Mucosa of descending colon (tissue), 3 donors: ENCODE results near the gene PPFIA1. TPM values are rescaled to one million over a fixed set of nuclear protein-coding genes. Genes with fewer than 3 reads are reported as not detected.

ENCODE experiments used
- ATAC-seq: fragments of 200-7000 bp; cut with Tn5 transposase; one replicate; pipeline ENCODE4 v1.9.1; 2020; ENCODE audit warnings: mild to moderate bottlenecking, moderate library complexity
- DNase-seq, 3 donors: peaks; one replicate each; pipeline ENCODE4 v3.0.0-alpha.2; 2020
- H3K36me3 ChIP-seq: fragments of 200-600 bp; one replicate; pipeline ENCODE4 v1.8.0; 2021; ENCODE audit warnings: low read depth, mild to moderate bottlenecking
- H3K4me1 ChIP-seq: fragments of 200-600 bp; one replicate; pipeline ENCODE4 v1.8.0; 2021; ENCODE audit warnings: low read depth, mild to moderate bottlenecking
- H3K4me3 ChIP-seq: fragments of 200-600 bp; one replicate; pipeline ENCODE4 v1.8.0; 2021; ENCODE audit warnings: mild to moderate bottlenecking
- H3K9me3 ChIP-seq: fragments of 200-600 bp; one replicate; pipeline ENCODE4 v1.8.0; 2021; ENCODE audit warnings: mild to moderate bottlenecking
- intact Hi-C, 2 donors: fragments of 100-400 bp; cut with DNase I in 1 of 2; cut with micrococcal nuclease in 1 of 2; formaldehyde crosslinking; loops; one replicate each; pipeline versions ENCODE4 v1.11.0 to v1.11.1; 2022; cut with DNase I, micrococcal nuclease
- total RNA-seq, 3 donors: library from RNA; stranded (reverse); fragmentation: NEBNext Ultra II Directional in 2 of 3; extraction: Animal tissue kit (Norgen Biotek cat#: 25700) in 2 of 3; gene quantifications; one replicate each; pipeline versions ENCODE4 v1.2.1 to v1.2.4, GENCODE V29; 2021 to 2023
- TF ChIP-seq, protein P1 (sequence below): fragments of 200-600 bp; IDR thresholded peaks from one replicate; pipeline ENCODE4 v1.8.0; 2022; ENCODE audit warnings: antibody characterized with exemption, mild to moderate bottlenecking
- donor health status: DM: no; HTN: no; CAD: no; lungs with moderate emphysema.
- donor health status: DM: no; HTN: no; CAD: no.
- donor health status: DM: no; HTN: yes; CAD: no.

PPFIA1 gene
- total RNA-seq, 3 donors from 2014 or later, result 58.5 to 65.7 (median 65.0) TPM

DNA sequence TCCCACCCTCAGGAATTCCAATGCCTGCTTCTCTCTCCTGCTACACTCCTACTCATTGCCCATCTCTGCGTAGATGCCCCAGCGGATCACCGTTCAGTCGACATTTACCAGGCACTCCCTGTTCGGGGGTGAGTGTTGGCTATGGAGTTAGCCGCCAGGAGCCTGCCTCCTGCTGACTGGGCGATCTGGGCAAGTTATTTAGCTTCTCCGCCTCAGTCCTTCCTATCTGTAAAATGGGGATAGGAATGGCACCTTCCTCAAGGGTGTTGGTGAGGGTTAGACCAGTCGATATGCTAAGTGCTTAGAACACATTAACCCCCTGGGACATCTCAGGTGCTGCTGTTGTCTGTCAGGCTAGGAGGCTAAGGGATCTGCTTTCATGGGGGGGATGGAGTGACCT lies 36.5 kb upstream of the PPFIA1 start:
- intact Hi-C loops, result no loop called here
- DNase-seq, result no peak
- Histone ChIP-seq H3K9me3 (no peaks in the 10 kb centered on the region), H3K36me3 (no peaks in the 10 kb centered on the region), H3K4me1 (no peaks in the 10 kb centered on the region), H3K4me3 (no peak overlapping the region)
- ATAC-seq, result no peak
- TF ChIP-seq, protein P1, sequence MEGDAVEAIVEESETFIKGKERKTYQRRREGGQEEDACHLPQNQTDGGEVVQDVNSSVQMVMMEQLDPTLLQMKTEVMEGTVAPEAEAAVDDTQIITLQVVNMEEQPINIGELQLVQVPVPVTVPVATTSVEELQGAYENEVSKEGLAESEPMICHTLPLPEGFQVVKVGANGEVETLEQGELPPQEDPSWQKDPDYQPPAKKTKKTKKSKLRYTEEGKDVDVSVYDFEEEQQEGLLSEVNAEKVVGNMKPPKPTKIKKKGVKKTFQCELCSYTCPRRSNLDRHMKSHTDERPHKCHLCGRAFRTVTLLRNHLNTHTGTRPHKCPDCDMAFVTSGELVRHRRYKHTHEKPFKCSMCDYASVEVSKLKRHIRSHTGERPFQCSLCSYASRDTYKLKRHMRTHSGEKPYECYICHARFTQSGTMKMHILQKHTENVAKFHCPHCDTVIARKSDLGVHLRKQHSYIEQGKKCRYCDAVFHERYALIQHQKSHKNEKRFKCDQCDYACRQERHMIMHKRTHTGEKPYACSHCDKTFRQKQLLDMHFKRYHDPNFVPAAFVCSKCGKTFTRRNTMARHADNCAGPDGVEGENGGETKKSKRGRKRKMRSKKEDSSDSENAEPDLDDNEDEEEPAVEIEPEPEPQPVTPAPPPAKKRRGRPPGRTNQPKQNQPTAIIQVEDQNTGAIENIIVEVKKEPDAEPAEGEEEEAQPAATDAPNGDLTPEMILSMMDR, result no peak

DNA sequence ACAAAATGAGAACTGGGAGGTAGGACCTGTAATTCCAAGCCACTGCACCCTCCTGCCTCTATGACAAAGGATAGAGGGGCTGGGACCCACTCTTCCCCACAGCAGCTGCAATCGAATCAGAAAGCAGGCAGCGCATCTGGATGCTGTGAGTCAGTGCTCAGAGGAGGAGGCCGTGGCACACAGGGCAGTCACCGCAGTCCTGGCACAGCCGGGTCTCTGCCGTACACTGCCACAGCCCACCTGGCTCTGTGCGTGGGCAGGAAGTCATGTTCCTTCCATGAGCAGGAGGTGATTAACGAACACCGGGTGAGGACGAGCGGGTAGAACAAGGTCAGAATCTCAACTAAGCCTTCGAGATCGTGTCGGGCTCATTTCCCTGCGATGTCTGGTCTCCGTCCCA lies 30.2 kb upstream of the PPFIA1 start:
- H3K9me3 ChIP-seq, result no peaks in the 10 kb centered on the region
- TF ChIP-seq, protein P1, result no peak
- no peaks in the 10 kb centered on the region for H3K36me3 ChIP-seq
- ATAC-seq (no peak), DNase-seq (no peak)
- no peak overlapping the region for H3K4me3 ChIP-seq
- intact Hi-C loops, result no loop called here
- no peaks in the 10 kb centered on the region for H3K4me1 ChIP-seq

DNA sequence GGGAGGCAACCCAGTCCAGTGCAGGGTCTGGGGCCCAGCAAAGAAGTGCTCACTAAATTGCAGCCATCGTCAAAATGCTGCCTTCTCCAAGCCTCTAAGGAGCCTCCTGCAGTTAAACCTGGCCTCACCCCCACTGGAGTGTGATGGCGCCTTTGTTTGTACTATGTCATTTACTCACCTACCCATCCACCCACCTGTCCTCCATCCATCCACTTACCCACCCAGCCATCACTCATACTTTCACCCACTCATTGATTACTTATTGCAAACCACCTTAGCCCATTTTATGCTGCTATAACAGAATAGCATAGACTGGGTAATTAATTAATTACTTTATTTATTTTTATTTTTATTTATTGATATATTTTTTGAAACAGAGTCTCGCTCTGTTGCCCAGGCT lies 28.8 kb upstream of the PPFIA1 start:
- DNase-seq, result no peak
- Histone ChIP-seq H3K36me3 (no peaks in the 10 kb centered on the region), H3K4me3 (no peak overlapping the region), H3K4me1 (no peaks in the 10 kb centered on the region), H3K9me3 (no peaks in the 10 kb centered on the region)
- TF ChIP-seq, protein P1, result no peak
- no peak for ATAC-seq
- intact Hi-C loops, result no loop called here

DNA sequence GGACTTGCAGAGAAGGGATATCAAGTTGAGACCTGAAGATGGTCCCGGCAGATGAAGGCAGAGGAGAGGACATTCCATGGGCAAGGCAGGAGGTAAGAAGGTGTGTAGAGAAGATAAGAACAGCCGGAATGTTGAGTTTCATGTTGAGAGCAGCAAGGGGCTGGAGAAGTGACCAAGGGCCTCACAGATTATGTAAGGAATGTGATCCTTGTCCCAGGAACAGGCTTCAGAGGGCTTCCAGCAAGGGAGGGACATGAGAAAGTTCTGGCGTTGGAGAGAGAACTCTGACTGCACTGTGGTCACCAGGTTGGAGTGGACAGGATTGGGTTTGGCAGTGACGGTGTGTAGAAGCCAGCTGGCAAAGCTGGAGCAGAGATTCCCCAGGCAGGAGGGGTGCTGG lies 27.6 kb upstream of the PPFIA1 start:
- Histone ChIP-seq H3K9me3 (no peaks in the 10 kb centered on the region), H3K36me3 (no peaks in the 10 kb centered on the region), H3K4me3 (no peak overlapping the region), H3K4me1 (no peaks in the 10 kb centered on the region)
- intact Hi-C loops, result no loop called here
- TF ChIP-seq, protein P1, result no peak
- DNase-seq, result no peak
- no peak for ATAC-seq

DNA sequence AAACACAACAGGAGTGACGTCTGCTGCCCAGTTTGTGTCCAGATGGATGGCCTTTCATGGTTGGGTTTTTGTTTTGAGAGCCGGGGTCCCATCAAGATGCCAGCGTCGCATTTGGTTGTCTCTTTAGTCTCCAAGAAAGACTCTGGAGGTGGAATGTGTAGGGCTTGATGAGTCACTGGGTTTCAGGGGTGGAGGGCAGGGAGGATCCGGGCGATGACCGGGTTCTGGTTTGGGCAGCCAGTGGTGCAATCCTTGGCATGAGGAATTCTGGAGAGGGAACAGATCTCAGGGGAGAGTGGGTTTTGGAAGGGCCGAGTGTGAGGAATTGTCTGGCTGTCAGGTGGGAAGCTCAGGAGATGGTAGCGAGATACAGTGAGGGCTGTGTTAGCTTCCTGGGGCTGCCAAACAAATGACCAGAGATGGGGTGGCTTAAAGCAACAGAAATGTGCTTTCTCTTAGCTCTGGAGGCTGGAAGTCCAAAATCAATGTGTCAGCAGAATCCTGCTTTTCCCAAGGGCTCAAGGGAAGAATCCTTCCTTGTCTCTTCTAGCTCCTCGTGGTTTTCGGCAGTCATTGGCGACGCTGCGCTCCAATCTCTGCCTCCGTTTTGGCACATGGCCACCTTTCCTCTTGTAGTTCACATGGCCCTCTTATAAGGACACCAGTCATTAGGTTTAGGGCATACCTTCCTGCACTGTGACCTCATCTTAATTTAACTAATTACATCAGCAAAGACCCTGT lies 26.4 kb upstream of the PPFIA1 start:
- Histone ChIP-seq H3K4me1 (no peaks in the 10 kb centered on the region), H3K4me3 (no peak overlapping the region), H3K36me3 (no peaks in the 10 kb centered on the region), H3K9me3 (no peaks in the 10 kb centered on the region)
- no peak for DNase-seq
- ATAC-seq, result no peak
- intact Hi-C loops, result no loop called here
- TF ChIP-seq, protein P1, result no peak
